ENCODE measurements around the gene LDHAL6A. TPM values are rescaled to one million over a fixed set of nuclear protein-coding genes. Genes with fewer than 3 reads are reported as not detected.
A peak's percentile ranks its signal among the peaks of the same experiment; 100 is the strongest.

The LDHAL6A gene
- total RNA-seq, 1 donor from 2014 or later: 0.82 TPM

DNA sequence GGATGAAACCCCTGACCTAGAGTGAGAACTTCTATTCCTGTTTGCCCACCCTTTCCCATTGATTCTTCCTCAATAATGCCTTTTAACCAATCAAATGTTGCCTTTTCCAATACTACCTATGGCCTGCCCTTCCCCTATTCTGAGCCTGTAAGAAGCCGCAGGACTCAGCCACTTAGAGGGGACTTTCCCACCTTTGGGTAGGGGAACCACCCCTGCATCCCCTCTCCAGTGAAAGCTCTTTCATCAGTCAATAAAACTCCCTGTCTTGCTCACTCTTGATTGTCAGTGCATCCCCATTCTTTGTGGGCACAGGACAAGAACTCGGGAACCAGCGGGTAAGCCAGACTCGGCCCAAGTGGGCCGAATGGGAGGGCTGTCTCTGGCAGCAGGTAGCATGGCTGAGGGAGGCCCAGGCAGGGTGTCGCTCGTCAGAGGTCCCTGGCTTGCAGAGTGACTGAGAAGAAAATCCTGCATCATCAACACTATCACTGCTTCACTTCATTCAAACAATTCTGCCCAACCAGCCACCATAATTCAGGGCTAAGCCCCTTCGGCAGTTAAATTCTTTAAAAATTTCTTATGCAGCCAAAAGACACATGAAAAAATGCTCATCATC lies 30.4 kb downstream of the LDHAL6A start:
- DNase-seq (ENCODE audit: low spot score in 2 of 2) (no peak), FAIRE-seq (no peak)

DNA sequence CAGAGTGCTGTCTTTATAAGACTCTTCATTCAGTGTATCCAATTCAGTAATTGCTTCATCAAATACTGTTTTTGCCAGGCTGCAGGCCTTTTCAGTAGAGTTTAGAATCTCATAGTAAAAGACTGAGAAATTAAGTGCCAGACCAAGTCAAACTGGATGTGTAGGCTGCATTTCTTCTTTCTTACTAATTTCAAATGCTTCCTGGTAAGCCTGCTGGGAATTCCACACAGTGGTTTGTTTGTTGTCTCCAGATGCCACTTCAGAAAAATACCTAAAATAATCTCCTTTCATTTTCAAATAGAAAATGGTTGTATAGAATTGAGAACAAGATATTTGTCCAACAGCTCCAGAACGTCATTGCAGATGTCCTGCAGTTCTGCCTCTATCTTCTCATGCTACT lies 34.7 kb downstream of the LDHAL6A start:
- no peak for FAIRE-seq
- DNase-seq (ENCODE audit: low spot score in 2 of 2): no peak

DNA sequence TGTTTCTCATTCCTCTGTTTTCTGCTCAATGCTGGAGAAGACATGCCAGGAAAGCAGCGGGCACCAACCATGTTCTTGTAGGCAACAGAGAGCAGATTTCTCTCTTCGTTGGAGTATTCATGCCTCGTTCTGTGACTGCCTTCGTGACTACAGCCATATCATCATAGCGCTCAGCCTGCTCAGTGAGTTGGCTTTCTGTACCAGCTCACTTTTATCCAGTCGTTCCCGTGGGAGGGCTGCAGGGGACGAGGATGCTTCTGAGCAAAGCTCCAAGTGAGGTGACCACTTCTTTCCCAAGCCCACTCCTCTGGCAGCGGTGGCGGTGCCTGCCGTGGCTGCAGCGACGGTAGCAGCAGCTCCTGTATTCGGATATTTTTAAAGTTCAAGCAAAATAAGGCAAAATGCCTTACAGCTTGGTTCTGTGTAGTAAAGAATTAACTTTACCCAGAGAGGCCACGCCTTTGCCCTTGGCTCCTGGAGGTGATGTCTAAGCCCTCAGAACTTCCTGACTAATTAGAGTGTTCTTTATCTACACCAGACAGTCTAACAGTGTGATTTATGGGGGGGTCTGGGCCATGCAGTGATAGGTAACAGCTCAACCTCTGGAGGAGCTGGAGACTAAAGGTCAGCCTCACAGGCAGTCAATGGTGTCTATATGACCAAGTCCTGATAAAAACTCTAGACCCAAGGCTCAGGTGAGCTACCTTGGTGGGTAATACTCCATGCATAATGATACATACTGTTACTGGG lies 35.3 kb downstream of the LDHAL6A start:
- no peak for FAIRE-seq
- DNase-seq (ENCODE audit: low spot score in 2 of 2): no peak

DNA sequence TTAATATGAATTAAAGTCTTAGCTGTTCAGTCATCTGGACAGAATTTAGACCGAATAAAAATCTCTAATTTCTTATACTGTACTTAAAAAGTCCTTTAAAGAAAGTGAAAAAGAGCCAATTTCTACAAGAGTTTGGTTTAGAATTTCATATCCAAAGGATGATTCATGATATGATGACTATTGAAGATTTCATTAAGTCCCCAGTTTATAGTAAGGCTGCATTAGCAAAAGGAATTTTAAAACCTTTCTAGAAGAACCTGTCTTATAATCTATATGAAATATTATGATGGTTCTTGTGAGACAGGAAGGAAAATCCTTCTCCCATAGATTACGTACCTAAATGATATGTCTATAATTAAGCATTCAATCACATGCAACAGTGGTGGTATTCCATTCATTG lies 36.3 kb downstream of the LDHAL6A start:
- FAIRE-seq: no peak
- DNase-seq (ENCODE audit: low spot score in 2 of 2): no peak

DNA sequence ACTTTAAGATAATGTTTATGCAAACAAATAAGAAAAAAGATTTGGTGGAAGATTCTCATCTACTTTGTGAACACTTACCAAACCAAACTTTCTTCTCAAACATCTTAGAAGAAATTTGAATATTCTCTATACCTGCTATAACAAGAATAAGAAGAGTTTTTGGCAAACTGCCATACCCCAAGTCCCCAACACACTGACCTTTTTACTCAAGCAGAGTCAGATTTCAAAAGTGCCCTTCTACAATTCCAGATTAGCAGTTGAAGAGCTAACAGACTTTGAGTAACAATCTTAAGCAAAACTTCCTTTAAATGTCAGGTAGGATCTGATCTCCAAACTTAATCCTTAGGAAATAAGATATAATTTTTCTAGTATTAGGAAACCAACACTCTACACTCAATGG lies 37.2 kb downstream of the LDHAL6A start:
- no peak for FAIRE-seq
- DNase-seq (ENCODE audit: low spot score in 2 of 2): no peak

GRCh38 chr11:18493310-18493709 lies 37.7 kb downstream of the LDHAL6A start:
- no peak for FAIRE-seq
- no peak for DNase-seq (ENCODE audit: low spot score in 2 of 2)

DNA sequence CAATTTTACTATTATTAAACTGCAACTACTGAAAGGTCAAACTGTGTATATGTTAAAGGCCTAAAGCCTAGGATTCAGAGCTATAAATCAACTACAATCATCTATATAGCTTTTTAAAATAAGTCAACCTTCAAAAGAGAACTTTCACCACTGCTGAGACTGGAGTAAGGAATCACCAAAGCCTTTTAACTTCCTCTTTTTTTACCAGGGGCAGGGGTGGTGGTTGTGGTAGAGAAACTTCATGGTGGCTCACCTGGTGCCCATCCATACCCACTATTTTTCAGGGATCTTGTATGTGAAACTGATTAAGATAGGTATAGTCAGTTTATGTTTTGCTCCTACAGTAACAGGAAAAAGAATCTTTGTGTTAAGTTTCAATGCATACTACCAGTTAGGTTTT lies 39.6 kb downstream of the LDHAL6A start:
- DNase-seq (ENCODE audit: low spot score in 2 of 2) (no peak), FAIRE-seq (no peak)

- DNase-seq (ENCODE audit: low spot score in 2 of 2): no peak
- FAIRE-seq: no peak
Observed at GRCh38 chr11:18495703-18496102, 40.0 kb downstream of the LDHAL6A start.

DNA sequence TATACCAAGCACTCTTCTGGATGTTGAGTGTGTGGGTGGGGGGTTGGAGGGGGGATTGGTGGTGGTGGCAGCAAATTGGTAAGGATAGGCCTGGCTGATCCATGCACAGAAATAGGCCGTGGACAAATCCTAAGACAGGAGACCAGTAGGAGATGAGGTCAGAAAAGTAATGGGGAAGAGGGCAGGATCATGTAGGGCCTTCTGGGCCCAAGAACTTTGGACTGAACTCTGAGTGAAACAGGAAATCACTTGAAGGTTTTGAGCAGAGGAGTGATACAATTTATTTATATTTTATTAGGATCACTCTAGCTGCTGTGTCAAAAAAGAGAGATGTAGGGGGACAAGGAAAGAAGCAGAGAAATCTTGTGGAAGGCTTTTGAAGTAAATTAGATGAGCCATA lies 42.4 kb downstream of the LDHAL6A start:
- DNase-seq (ENCODE audit: low spot score in 2 of 2): no peak

DNA sequence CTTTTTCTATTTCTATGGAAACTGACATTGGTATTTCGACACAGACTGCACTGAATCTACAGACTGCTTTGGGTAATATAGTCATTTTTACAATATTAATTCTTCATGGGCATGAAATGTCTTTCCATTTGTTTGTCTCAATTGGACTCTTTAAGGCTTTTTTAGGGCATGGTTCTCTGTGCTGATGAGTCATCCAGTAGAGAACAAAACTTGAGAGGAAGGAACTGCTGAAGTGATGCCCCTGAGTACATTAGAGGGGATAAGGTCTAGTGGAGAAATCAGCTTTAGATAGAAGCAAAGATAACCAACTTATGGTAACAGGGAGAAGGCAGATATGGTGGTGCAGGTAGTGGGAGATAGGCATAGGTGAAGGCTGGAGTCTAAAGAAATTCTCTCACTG lies 46.0 kb downstream of the LDHAL6A start:
- DNase-seq (ENCODE audit: low spot score in 2 of 2) (no peak), FAIRE-seq (no peak)

More for the DNA sequence above, 42.4 kb downstream of the LDHAL6A start:
- FAIRE-seq: no peak

DNA sequence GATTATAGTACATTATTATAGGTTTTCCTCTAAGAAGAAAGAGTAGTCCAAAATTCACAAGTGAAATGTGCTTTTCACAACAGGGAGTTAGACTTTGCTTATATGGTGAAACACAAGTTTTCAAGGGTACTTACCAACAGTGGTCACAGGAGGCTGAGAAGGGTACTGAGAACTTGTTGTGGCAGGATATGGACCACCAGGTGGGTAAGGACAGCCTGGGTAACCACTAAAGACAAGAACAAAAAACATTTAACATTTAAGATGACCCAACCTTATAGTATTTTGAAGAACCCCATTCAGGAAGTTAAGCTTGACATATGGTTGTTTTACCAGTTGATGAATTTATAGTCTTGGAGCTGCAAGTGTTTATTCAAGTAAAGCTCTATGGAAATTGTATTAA lies 46.7 kb downstream of the LDHAL6A start:
- FAIRE-seq (no peak), DNase-seq (ENCODE audit: low spot score in 2 of 2) (no peak)

GRCh38 chr11:18521122-18521521 lies 65.5 kb downstream of the LDHAL6A start:
- FAIRE-seq: no peak
- no peak for DNase-seq (ENCODE audit: low spot score in 2 of 2)

GRCh38 chr11:18522388-18522787 lies 66.7 kb downstream of the LDHAL6A start:
- DNase-seq (ENCODE audit: low spot score in 2 of 2): no peak
- no peak for FAIRE-seq

DNA sequence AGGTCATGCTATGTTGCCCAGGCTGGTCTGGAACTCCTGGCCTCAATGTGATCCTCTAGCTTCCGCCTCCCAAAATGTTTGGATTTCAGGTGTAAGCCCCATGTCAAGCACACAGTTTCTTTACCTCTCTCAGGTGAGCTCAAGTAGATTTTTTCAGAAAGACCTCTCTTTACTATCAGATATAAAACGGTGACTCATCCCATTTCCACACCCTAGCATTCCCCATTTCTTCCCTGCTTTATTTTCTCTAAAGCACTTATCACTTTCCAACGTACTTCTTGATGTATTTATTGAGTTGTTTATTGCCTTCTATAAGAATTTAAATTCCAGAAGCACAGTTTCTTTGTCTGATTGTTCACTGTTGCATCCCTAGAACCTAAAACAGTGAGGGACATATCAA lies 67.4 kb downstream of the LDHAL6A start:
- no peak for FAIRE-seq
- DNase-seq (ENCODE audit: low spot score in 2 of 2): no peak

DNA sequence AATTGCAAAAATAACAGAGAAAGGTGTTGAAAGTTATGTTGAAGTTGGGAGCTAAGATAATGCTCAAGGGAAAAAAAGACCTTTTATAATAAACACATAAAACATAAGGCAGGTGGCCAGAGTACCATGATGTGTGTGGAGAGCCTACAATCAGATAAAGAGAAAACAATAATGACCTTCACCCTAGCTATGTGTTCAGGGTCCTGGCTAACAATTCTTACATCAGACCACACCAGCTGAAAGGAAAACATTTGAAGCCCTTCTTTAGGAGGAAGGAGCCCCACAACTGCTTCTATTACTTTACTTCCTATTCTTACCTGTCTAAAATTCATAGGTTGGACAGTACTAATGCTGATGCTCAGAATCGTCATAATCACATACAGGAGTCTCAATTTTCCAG lies 68.6 kb downstream of the LDHAL6A start:
- FAIRE-seq: no peak
- DNase-seq (ENCODE audit: low spot score in 2 of 2): no peak

- no peak for FAIRE-seq
Observed at GRCh38 chr11:18526130-18526520, 70.5 kb downstream of the LDHAL6A start.

DNA sequence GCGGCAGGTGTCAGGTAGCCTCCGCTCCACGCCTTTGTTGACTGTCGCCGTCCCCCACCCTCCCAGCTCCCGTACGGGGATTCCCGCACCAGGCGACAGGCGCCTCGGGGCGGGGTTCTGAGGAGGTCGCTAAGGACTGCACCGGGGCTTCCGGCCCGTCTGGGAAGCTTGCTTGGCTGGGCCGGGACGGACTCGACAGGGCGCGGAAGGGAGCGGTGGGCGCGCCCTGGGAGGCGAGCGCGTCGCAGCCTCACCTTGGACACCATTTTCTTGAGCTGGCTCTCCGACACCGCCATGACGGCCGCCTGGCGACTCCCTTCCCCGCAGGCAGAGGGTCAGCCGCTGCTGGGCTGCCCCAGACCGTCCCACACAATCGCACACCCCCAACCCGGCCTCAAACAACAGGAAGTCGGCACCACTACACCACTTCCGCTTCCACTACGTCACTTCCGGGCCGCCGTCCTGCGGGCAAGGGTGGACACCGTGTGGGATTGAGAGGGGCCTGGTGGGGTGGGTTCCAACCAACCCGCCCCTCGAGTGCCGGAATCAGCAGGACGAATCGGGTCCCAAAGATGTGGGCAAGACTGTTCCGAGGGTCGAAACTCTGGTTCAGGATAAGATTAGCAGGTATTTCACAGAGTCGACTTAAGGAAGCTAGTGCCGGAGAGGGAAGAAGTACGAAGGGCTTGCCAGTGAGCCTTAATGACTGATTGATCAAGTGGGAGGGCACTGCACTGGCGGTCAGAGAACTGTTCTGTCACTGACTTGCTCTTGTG lies 71.1 kb downstream of the LDHAL6A start, which contains the start of gene TSG101:
Gene TSG101, minus strand, starts transcription at position 422 of the 776 bp plus-strand sequence. Its CDS starts 126 bp downstream, at position 296.
- FAIRE-seq: no peak
- DNase-seq (ENCODE audit: low spot score in 2 of 2): peak; percentile 86 to 92

More at GRCh38 chr11:18526130-18526520, 70.5 kb downstream of the LDHAL6A start:
- DNase-seq (ENCODE audit: low spot score in 2 of 2): no peak

DNA sequence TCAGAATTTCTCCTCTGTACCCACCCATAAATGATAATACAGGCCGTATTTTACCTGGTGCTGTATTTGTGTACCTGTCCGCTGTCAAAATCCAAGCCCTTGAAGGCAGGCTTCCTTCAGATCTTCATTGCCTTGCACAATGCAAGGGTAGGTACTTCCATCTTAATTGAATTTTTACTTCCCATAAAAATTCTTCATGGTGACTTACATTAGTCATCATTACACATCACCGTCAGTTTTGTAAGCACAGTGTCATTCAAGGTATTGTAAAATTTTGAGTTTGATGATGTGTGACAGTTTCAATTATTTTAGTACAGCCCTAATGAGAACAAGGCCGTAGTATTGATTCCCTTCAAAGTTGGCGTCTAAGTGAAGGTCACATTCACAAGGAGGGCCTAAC lies 71.9 kb downstream of the LDHAL6A start:
- FAIRE-seq: no peak
- no peak for DNase-seq (ENCODE audit: low spot score in 2 of 2)
